ACHN (cell line): Measurements from ENCODE around the gene S100A11.
A peak's percentile ranks its signal among the peaks of the same experiment; 100 is the strongest.

Experiments
- DNase-seq: peaks from one replicate; pipeline ENCODE4 v3.0.0-alpha.2; 2015
- in situ Hi-C: cut with HindIII; loops from 2 replicates; pipeline ENCODE4 v1.10.0; 2017; ENCODE audit warnings: low sequenced_read_pairs, low pct_ligation_motif_present, low pct_unique_long_range_greater_than_20kb

The S100A11 gene

GRCh38 chr1:152013664-152014237 is 23.1 kb downstream of the S100A11 start:
- peak; percentile 61 for DNase-seq
- in situ Hi-C loops: loop anchor here (25.0 kb wide), 1 partner anchor 101 kb away; the partner anchor contains the start of gene THEM4

GRCh38 chr1:152009691-152010090 is 27.1 kb downstream of the S100A11 start:
- in situ Hi-C loops: loop anchor here (25.0 kb wide), 1 partner anchor 97 kb away; the partner anchor contains the start of gene THEM4
- no peak for DNase-seq

DNA sequence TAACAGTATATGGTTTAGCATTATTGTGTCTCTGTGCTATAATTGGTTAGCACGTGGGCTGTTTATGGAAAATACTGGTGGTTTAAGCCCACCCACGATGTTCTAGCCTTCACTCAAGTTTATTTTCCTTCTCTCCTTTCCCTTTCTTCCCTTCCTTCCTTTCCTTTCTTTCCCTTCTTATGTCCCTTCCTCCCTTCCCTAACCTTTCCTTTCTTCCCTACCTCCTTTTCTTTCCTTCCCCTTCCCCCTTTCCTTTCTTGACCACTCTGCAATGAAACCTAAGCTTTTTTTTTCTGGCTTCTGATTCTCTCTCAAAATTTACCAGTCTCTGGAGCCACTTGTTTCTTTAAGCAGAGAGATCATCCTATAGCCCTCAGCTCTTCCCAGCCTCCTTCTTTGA is 29.8 kb downstream of the S100A11 start:
- no peak for DNase-seq
- in situ Hi-C loops: loop anchor here (25.0 kb wide), 1 partner anchor 95 kb away; the partner anchor contains the start of gene THEM4

GRCh38 chr1:152005360-152005912 is 31.4 kb downstream of the S100A11 start:
- in situ Hi-C loops: loop anchor here (25.0 kb wide), 1 partner anchor 93 kb away; the partner anchor contains the start of gene THEM4
- DNase-seq: no peak

- in situ Hi-C loops: loop anchor here (25.0 kb wide), 1 partner anchor 92 kb away; the partner anchor contains the start of gene THEM4
- no peak for DNase-seq
These were observed 32.9 kb downstream of the S100A11 start for GRCh38 chr1:152003846-152004442.

- no peak for DNase-seq
- in situ Hi-C loops: loop anchor here (25.0 kb wide), 1 partner anchor 91 kb away; the partner anchor contains the start of gene THEM4
These were observed 33.8 kb downstream of the S100A11 start for GRCh38 chr1:152002960-152003359.

- DNase-seq: peak; percentile 92
- in situ Hi-C loops: loop anchor here (25.0 kb wide), 1 partner anchor 90 kb away; the partner anchor contains the start of gene THEM4
These were observed 34.9 kb downstream of the S100A11 start for GRCh38 chr1:152001631-152002584.

DNA sequence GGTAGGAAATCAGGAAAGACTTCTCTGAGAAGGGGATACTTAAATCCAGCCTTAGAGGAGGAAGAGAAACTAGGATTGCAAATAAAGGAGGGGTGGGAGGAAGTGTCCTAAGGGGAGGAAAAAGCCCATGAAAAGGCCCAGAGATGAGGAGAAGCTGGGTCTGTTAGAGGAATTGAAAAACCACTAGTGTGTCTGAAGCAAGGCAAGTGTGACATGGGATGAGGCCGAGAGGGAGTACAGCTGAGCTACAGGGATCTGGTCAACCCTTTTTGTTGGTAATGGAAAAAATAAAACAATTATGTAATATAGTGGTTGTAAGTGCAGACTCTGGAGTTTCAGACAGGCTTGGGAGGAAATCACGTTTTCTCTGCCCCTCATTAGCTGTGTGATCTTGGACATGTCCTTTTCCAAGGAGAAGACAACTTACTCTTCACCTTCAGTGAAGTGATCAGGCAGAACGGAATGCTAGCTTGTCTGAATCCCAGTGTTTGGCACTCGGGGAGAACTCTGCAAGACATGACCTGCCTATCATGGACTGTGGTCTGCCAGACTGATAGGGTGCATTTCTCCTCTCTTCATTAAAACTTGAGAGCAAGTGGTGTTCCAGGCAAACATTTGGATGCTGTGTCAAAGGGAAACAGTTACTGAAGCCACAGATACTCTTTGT is 35.7 kb downstream of the S100A11 start:
- in situ Hi-C loops: loop anchor here (25.0 kb wide), 1 partner anchor 89 kb away; the partner anchor contains the start of gene THEM4

DNA sequence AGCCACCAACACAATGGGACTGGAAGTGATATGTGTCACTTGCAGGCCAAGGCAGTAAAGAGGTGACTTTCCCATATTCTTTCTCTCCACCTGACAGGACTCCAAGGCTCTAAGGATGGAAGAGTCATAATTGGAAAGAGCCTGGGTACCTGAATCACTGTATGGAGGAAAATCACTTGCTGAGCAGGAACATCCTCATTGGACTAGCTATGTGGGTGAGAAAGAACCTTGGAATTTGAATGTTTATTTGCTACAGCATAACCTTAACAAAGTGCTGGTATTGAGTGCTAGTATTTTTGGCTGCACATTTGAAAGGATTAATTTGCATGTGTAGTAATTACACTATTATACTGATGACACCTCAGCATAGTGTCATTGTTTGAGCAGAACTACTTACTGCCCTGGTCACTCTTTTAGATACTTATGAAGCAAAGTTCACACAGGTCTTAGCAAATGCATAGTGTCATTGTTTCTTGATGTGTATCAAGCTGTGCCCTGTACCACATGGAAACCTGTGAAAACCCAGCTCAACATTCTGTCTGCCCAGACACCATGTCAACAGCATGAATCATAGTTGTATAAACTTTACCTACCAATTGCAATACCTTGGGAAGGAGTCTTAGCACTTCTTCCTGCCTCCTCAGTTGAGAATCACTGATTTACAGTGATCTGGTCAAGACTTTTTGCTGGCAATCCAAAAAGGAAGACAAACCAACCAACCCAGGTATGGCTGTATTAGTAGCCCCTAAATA is 38.0 kb downstream of the S100A11 start:
- in situ Hi-C loops: no loop called here
- DNase-seq: peak; percentile 86

More for the DNA sequence above, 35.7 kb downstream of the S100A11 start:
- DNase-seq: no peak

- in situ Hi-C loops: no loop called here
These were observed 39.6 kb downstream of the S100A11 start for GRCh38 chr1:151997284-151997570.

GRCh38 chr1:151995774-151996173 is 41.0 kb downstream of the S100A11 start:
- in situ Hi-C loops: no loop called here
- no peak for DNase-seq

More at GRCh38 chr1:151997284-151997570, 39.6 kb downstream of the S100A11 start:
- DNase-seq: no peak

DNA sequence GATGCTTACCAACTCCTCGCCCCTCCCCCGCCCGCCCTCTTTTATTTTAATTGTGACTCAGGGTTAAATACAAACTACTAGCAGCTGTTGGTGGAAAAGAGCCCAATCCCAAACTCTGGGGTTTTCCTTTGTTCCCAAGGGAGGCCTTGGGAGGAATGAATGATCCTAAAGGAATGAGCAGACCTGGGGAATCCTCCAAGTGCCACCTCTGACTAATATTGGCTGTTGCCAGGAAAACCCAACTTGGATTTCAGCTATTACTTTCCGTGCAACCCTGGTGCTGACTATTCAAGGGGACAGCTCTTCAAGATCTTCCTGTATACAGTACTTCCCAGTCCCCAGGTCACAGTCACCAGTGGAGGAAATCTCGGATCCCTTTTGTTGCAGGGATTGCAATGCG is 41.8 kb downstream of the S100A11 start:
- in situ Hi-C loops: no loop called here
- peak; percentile 98 for DNase-seq

DNA sequence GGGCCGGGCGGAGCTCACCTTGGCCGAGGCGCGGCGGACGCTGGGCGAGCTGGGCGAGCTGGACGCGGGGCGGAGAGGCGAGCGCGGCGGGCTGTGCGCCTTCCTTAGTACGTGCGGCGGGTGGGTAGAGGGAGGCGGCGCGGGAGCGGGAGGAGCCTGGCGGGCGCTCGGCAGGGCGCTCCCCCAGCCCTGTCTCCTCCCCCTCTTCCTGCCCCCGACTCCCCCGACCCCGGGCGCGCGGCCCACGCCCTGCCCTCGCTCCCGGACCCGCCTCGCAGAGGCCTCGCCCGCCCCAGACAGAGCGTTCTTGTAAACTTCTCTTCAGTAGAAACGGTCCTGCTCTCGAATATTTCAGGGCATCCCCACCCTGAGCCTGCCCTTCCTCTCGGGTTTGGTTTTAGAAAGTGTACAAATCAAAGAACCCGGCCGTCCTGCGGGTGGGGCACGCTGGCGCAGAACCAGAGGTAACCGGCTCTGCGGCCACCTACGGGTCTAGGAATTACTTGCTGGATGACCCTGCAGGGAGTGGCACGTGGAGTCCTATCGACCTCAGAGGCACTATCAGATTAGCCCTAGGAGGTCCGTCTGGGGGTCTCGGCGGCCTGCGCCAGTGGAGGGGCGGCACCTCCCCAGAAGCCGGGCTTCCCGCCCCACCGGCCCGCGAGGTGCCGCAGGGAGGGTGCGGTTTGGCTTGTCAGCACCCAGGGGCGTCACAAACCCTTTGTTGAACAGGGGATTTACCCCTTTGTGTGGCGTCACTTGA is 42.9 kb downstream of the S100A11 start, which contains the start of gene S100A10:
Gene S100A10, minus strand, starts transcription at position 126 of the 763 bp plus-strand sequence. CDS start 7,629 bp downstream, outside the sequence.
- DNase-seq: peak; percentile 90
- in situ Hi-C loops: no loop called here

DNA sequence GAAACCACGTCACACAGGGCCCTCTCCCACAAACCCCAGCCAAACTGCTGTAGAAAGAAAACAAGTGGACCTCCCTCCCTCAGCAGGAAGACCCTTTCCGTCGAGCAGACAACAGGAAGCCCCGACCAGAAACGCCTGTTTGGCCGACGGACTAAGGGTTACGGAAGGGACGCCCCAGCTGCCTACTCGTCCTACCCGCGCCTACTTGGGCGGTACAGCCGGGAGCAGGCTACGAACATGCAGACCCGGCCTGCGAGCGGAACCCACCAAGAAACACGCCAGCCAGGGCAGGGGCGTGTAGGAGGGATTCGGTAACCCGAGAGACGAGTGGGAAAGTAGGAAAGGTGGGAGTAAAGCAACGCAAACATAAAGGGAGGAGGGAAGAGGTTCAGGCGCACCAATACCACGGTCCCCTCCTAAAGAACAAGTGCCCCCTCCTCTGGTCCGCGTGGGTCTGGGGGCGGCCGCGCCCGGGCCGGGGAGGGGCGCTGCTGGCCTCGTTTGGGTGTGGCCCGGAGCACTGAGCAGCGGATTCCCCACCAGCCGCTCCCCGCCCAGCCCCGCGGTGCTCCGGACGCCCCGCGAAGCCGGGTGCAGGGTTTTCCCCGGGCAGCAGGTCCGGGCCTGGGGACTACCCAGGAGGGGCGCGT is 43.6 kb downstream of the S100A11 start:
- in situ Hi-C loops: no loop called here
- no peak for DNase-seq

DNA sequence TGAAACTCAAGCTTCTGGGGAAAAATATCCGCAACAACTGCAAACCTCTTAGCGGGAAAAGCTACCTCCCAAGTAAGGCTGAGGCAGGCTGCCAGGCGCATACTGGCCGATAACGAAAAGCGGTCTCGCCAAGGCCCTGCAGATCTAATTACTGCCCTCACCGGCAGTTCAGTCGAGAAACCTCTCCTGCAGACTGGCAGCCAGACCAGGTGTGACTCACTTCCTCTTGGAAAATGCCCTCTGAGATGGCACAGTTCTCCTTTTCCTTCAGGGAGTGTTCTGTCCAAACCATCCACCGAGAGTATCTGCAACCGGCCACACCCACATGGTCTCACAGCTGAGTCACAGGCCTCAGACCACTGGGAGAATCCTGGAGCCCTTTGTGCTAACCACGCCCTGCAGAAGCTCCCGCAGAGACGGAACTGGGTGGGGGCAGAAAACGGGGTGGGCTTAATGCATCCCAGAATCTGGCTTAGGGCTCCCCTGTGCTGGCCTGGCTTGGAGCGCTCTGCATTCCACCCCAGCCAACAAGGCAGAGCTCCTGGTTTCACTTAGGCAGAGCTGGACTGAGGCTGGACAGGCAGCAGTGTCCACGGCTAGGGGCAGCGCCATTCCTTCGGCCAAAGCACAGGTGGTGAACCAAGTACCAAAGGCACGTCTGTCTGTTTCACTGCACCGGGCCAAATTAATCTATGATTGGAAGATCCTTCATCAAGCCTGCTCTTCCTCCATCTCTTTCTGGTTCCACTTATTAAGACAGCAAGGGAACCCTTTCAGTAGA is 44.3 kb downstream of the S100A11 start:
- in situ Hi-C loops: no loop called here
- peak; percentile 99 for DNase-seq
